HG03520 (cell line): Measurements from ENCODE around the gene USE1.
A peak's percentile ranks its signal among the peaks of the same experiment; 100 is the strongest.
"Not testable (repeated sequence)": the region's sequence is repeated elsewhere in the genome, so short reads cannot be mapped to it uniquely, and the experiment has no call there.

Experiments used
- ATAC-seq: cut with Tn5 transposase; IDR thresholded peaks from one replicate; pipeline ENCODE4 v1.9.1; 2021; ENCODE audit warnings: mild to moderate bottlenecking, moderate library complexity; ENCODE audit not compliant: unreplicated experiment

Gene USE1, protein sequence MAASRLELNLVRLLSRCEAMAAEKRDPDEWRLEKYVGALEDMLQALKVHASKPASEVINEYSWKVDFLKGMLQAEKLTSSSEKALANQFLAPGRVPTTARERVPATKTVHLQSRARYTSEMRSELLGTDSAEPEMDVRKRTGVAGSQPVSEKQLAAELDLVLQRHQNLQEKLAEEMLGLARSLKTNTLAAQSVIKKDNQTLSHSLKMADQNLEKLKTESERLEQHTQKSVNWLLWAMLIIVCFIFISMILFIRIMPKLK

GRCh38 chr19:17215127-17215971, at the start of gene USE1:
USE1 (plus strand) TSS chr19:17215357; CDS start chr19:17215406, 49 bp downstream.
- peak; percentile 70 for ATAC-seq

GRCh38 chr19:17165715-17166114, 49.4 kb upstream of the USE1 start:
- ATAC-seq: no peak

DNA sequence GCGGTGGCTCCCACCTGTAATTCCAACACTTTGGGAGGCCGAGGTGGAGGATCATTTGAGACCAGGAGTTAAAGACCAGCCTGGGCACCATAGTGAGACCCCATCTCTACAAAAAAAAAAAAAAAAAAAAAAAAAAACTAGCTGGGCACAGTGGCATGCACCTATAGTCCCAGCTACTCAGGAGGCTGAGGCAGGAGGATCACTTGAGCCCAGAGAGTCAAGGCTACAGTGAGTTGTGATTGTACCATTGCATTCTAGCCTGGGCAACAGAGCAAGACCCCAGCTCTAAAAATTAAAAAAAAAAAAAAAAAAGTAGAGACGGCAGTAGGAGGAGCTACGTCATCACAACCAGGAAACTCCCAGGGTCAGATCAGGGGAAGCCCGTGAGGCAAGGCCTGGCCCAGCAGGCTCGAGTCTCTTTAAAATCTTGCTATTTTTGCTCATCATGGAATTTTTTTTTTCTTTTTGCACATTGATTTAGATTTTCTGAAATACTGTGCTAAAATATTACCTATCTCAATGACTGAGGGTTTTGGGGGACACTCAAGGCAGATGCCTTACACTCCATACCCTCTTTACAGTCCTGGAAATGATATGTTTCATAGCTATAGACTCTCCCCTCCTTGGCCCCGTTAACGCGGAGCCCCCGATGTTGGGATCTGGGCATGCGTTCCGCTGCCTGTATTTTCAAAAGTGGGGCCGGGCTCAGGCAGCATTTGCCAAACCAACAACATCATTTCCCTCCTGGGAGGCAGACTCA, 44.4 kb upstream of the USE1 start:
- no peak for ATAC-seq

GRCh38 chr19:17171874-17172273, 43.3 kb upstream of the USE1 start:
- no peak for ATAC-seq

DNA sequence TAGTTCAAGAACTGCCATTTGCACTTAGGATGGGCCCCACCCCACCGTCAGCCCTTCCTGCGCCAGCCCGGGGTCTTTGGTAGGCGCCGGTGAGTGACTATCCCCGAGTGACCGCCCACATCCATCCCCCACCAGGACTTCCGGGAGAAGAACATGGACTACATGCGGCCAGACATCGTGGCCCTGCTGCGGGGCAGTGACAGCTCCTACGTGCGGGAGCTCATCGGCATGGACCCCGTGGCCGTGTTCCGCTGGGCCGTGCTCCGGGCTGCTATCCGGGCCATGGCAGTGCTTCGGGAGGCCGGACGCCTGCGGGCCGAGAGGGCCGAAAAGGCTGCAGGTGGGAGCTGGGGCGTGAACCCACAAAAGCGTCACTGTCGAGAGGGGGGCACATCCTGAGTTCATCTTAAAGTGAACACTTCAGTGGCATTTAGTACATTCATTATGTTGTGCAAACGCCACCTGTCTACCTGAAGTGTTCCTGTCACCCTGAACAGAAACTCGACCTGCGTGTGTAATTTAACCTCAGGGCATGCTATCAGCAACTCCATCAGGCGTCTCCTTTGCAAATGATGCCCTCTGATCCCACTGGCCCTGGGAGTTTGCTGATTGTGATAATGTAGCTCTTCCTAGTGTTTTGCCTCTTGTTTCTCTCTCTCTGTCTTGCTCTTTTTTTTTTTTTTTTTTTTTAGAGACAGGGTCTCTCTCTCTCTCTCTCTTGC, 42.4 kb upstream of the USE1 start:
- ATAC-seq: no peak

- ATAC-seq: no peak
These were observed 36.9 kb upstream of the USE1 start for GRCh38 chr19:17178291-17178690.

GRCh38 chr19:17180997-17181702, 34.0 kb upstream of the USE1 start:
- no peak for ATAC-seq

DNA sequence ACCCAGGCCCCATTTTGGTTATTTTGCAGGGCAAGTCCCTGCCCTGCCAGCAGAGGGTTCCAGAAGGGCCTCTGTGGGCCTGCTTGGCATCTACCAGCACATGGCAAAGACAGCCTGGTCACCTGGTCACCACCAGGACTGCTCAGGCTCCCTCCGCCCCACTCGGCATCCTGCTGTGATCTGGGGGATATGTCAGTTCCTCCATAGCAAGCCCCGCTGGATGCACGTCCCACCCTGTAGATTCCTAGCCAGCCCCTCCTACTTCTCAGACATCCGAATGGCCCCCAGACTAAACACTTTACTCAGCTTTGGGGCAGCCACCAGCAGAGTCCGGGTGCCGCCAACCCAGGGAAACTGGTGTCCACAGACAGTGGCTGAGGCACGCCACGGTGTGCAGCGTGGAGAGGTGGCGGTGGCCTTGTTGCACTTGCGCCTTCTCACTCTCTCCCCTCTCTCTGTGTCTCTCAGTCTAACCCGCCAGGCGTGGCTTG, 31.8 kb upstream of the USE1 start:
- no peak for ATAC-seq

GRCh38 chr19:17183858-17184321, 31.3 kb upstream of the USE1 start:
- no peak for ATAC-seq

- no peak for ATAC-seq
These were observed 30.8 kb upstream of the USE1 start for GRCh38 chr19:17184371-17184841.

DNA sequence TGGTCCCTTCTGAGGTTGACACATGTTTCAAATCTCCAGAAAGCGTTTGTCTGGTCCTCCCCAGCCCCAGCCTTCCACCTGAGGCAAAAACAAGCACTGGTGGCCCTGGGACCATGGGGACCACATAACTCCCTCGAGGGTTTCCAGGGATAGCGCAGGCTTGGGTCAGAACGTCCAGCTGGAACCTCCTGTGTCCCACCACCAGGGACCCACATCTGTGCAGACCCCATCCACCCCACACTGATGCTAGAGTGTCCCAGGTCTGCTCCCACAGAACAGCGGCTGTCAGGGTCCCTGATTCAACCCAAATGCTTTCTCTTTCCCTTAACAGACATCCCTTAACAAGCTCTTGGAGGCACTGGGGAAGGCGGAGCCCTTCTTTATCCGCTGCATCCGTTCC, 29.6 kb upstream of the USE1 start:
- ATAC-seq: no peak

GRCh38 chr19:17191736-17192135, 23.4 kb upstream of the USE1 start:
- ATAC-seq: not testable (repeated sequence)

DNA sequence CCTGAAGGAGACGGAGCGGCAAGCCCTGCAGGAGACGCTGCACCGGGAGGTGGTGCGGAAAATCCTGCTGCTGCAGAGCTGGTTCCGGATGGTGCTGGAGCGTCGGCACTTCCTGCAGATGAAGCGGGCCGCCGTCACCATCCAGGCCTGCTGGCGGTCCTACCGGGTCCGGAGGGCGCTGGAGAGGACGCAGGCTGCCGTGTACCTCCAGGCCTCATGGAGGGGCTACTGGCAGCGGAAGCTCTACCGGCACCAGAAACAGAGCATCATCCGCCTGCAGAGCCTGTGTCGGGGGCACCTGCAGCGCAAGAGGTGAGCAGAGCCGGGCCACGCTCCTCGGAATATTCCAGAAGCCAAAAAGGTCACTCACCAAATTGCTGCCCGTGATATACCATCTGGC, 22.4 kb upstream of the USE1 start:
- ATAC-seq: no peak

DNA sequence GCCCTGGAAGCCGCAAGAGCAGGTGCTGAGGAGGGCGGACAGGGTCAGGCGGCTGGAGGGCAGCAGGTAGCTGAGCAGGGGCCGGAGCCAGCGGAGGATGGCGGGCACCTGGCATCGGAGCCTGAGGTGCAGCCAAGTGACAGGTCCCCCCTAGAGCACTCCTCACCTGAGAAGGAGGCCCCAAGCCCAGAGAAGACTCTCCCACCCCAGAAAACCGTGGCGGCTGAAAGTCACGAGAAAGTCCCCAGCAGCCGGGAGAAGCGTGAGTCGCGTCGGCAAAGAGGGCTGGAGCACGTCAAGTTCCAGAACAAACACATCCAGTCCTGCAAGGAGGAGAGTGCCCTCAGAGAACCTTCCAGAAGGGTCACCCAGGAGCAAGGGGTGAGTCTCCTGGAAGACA, 20.5 kb upstream of the USE1 start:
- no peak for ATAC-seq

DNA sequence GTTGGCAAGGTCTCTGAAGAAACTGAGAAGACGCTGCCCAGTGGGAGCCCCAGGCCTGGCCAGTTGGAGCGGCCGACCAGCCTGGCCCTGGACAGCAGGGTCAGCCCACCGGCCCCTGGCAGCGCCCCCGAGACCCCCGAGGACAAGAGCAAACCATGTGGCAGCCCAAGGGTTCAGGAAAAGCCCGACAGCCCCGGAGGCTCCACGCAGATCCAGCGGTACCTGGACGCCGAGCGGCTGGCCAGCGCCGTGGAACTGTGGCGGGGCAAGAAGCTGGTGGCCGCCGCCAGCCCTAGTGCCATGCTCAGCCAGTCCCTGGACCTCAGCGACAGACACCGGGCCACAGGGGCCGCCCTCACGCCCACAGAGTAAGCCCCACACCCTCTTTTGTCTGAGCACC, 20.1 kb upstream of the USE1 start:
- ATAC-seq: no peak

DNA sequence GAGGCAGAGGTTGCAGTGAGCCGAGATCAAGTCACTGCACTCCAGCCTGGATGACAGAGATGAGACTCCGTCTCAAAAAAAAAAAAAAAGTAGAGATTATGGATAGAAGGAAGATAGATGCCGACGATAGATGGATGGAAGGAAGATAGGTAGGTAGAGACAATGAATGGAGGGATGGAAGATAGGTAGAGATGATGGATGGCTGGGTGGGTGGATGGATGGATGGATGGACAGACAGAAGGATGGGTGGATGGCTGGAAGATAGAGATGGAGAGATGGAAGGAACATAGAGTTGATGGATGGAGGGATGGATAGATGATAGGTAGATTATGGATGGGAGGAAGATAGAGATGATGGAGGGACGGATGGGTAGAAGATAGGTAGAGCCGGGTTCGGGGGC, 18.5 kb upstream of the USE1 start:
- ATAC-seq: no peak

DNA sequence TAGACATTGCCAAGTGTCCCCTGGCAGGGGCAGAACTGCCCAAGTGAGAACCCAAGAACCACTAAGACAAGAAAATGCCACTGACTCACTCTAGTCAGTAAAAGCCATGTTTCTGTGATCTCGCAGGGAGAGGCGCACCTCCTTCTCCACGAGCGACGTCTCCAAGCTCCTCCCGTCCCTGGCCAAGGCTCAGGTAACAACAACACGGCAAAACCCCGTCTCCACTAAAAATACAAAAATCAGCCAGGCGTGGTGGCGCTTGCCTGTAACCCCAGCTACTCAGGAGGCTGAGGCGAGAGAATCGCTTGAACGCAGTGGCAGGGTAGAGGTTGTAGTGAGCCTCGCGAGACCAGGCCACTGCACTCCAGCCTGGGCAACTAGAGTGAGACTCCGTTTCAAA, 17.5 kb upstream of the USE1 start:
- no peak for ATAC-seq

DNA sequence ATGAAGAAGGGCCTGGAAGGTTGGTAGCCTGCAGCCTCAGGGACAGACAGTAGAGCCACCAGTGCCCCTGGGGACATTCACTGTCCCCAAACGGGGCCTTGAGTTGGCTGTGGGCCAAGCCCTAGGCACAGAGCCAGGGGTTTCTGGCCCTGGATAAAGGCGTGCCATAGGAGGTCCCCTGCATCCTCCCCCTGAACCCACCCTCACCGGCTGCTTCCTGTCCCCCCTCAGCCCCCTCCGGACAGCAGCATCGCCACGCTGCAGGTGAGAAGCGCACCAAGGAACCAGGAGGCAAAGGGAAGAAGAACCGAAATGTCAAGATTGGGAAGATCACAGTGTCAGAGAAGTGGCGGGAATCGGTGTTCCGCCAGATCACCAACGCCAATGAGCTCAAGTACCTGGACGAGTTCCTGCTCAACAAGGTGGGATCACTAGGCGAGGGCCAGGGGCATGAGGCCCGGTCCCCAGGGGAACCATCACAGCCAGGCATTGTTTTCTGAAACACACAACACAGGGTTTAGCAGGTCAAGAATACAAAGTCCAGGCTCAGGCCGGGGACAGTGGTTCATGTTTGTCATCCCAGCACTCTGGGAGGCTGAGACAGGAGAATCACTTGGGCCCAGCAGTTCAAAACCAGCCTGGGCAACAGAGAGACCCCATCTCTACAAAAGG, 14.6 kb upstream of the USE1 start:
- ATAC-seq: no peak

DNA sequence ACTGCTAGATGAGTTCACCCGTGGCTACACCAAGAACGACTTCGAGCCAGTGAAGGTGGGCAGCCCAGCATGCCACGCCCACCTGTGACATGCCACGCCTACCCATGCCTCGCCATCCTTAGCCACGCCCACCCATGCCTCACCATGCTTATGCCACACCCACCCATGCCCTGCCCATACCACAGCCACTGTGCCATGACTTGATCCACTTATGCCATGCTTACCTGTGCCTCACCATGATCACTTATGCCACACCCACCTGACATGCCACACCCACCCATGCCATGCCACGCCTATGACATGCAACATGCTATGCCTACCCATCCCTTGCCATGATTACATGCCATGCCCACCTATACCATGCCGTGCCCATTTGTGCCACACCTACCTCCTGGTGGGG, 12.9 kb upstream of the USE1 start:
- no peak for ATAC-seq
